ENCODE measurements around the gene CENPB. TPM values are rescaled to one million over a fixed set of nuclear protein-coding genes. Genes with fewer than 3 reads are reported as not detected.

The CENPB gene
- total RNA-seq, 4 donors from 2014 or later: 57.0 to 81.4 (median 66.4) TPM

- 98% methylated on average over 4 of the region's 15 CpGs for WGBS
- H3K36me3 ChIP-seq: no peaks in the 10 kb centered on the region
- TF ChIP-seq POLR2A (IDR thresholded peaks at IDR 0.05) (no peak), CTCF (IDR thresholded peaks at IDR 0.05) (no peak), POLR2AphosphoS5 (IDR thresholded peaks at IDR 0.05) (no peak), EP300 (IDR thresholded peaks at IDR 0.05) (no peak)
- no peaks in the 10 kb centered on the region for H3K9me3 ChIP-seq
- H3K27me3 ChIP-seq: no peaks in the 10 kb centered on the region
- no peak for DNase-seq (ENCODE audit: low spot score in 2 of 2)
- H3K4me3 ChIP-seq: no peak overlapping the region
- H3K4me1 ChIP-seq: peaks cover 8% of the 10 kb centered on the region
- no peak overlapping the region for H3K27ac ChIP-seq
These were observed 45.8 kb downstream of the CENPB start for GRCh38 chr20:3740615-3741301.

- DNase-seq (ENCODE audit: low spot score in 2 of 2): no peak
- peaks cover 5% of the 10 kb centered on the region for H3K4me1 ChIP-seq
- TF ChIP-seq EP300 (IDR thresholded peaks at IDR 0.05) (no peak), POLR2A (IDR thresholded peaks at IDR 0.05) (no peak), POLR2AphosphoS5 (IDR thresholded peaks at IDR 0.05) (no peak), CTCF (IDR thresholded peaks at IDR 0.05) (no peak)
- peak overlapping the region; percentile 28 for H3K27ac ChIP-seq
- no peaks in the 10 kb centered on the region for H3K36me3 ChIP-seq
- WGBS: 64% methylated on average over 3 of the region's 7 CpGs
- H3K27me3 ChIP-seq: no peaks in the 10 kb centered on the region
- H3K4me3 ChIP-seq: no peak overlapping the region
- no peaks in the 10 kb centered on the region for H3K9me3 ChIP-seq
These were observed 46.6 kb downstream of the CENPB start for GRCh38 chr20:3739926-3740451.

- Histone ChIP-seq H3K4me1 (peaks cover 1% of the 10 kb centered on the region), H3K4me3 (no peak overlapping the region), H3K36me3 (no peaks in the 10 kb centered on the region), H3K27me3 (no peaks in the 10 kb centered on the region), H3K9me3 (no peaks in the 10 kb centered on the region), H3K27ac (peak overlapping the region; percentile 28)
- 72% methylated on average over 15 of the region's 19 CpGs for WGBS
- DNase-seq (ENCODE audit: low spot score in 2 of 2): no peak
- TF ChIP-seq POLR2AphosphoS5 (IDR thresholded peaks at IDR 0.05) (no peak), EP300 (IDR thresholded peaks at IDR 0.05) (no peak), CTCF (IDR thresholded peaks at IDR 0.05) (no peak), POLR2A (IDR thresholded peaks at IDR 0.05) (no peak)
These were observed 47.2 kb downstream of the CENPB start for GRCh38 chr20:3739054-3739925.

GRCh38 chr20:3738111-3739053, 48.2 kb downstream of the CENPB start:
- H3K27ac ChIP-seq: no peak overlapping the region
- 66% methylated on average over 9 of the region's 11 CpGs for WGBS

More at GRCh38 chr20:3738111-3739053, 48.2 kb downstream of the CENPB start:
- Histone ChIP-seq H3K4me3 (no peak overlapping the region), H3K9me3 (no peaks in the 10 kb centered on the region), H3K36me3 (no peaks in the 10 kb centered on the region), H3K4me1 (peaks cover 8% of the 10 kb centered on the region), H3K27me3 (no peaks in the 10 kb centered on the region)
- TF ChIP-seq POLR2AphosphoS5 (IDR thresholded peaks at IDR 0.05): no peak
- TF ChIP-seq POLR2A (IDR thresholded peaks at IDR 0.05): no peak
- TF ChIP-seq EP300 (IDR thresholded peaks at IDR 0.05): no peak
- TF ChIP-seq CTCF (IDR thresholded peaks at IDR 0.05): no peak
- DNase-seq (ENCODE audit: low spot score in 2 of 2): no peak
